Testis (tissue), 3 donors: ENCODE measurements around the gene PTPRN2. TPM values are rescaled to one million over a fixed set of nuclear protein-coding genes. Genes with fewer than 3 reads are reported as not detected.
"Not testable (repeated sequence)": the region's sequence is repeated elsewhere in the genome, so short reads cannot be mapped to it uniquely, and the experiment has no call there.

ENCODE experiments used
- DNase-seq: peaks from one replicate; pipeline ENCODE4 v3.0.0-alpha.2; 2019
- H3K27ac ChIP-seq, 2 donors: fragments of 200-600 bp; sonication (generic); one replicate each; pipeline ENCODE4 v1.5.1; 2019
- H3K27me3 ChIP-seq: fragments of 200-600 bp; sonication (generic); one replicate; pipeline ENCODE4 v1.5.1; 2019
- H3K36me3 ChIP-seq: fragments of 200-600 bp; sonication (generic); one replicate; pipeline ENCODE4 v1.5.1; 2017; ENCODE audit warnings: low read depth; ENCODE audit errors: missing control alignments
- H3K4me1 ChIP-seq: fragments of 200-600 bp; sonication (generic); one replicate; pipeline ENCODE4 v1.5.1; 2019
- H3K4me3 ChIP-seq, 2 donors: fragments of 200-600 bp; sonication (generic); one replicate each; pipeline ENCODE4 v1.5.1; 2017 to 2019
- H3K9me3 ChIP-seq: fragments of 200-600 bp; sonication (generic); one replicate; pipeline ENCODE4 v1.5.1; 2017
- POLR2A ChIP-seq: fragments of 450-650 bp; IDR thresholded peaks from one replicate; pipeline ENCODE4 v1.6.1; 2017; ENCODE audit warnings: antibody characterized with exemption, mild to moderate bottlenecking, moderate library complexity
- WGBS, 2 donors: methylation state at CpG; one replicate each; pipeline ENCODE4 v1.1.5; 2018; 5-methylcytosine and 5-hydroxymethylcytosine counted together
- intact Hi-C: fragments of 100-400 bp; cut with DNase I; formaldehyde crosslinking; loops from one replicate; pipeline ENCODE4 v1.15.1; 2023; ENCODE audit warnings: low total_unique reads
- polyA plus RNA-seq: library from polyadenylated mRNA; stranded (reverse); fragments of 350-450 nt; fragmentation: Illumina TruSeq; extraction: RNeasy Lipid Tissue Mini Kit (QIAGEN cat#74804); gene quantifications from one replicate; pipeline ENCODE4 v1.2.3, GENCODE V29; 2014; ENCODE audit warnings: low read depth, low replicate concordance; ENCODE audit not compliant: insufficient read depth
- total RNA-seq, 2 donors: library from RNA; depleted of rRNA; stranded (reverse); fragments of >200 nt; gene quantifications; one replicate each; pipeline ENCODE4 v1.2.3, GENCODE V29; 2016
- TF ChIP-seq, protein P1 (sequence below), 3 experiments: fragments of 450-650 bp in 2 of 3; fragments of 200-600 bp in 1 of 3; sonication (generic) in 1 of 3; IDR thresholded peaks; one replicate each; pipeline ENCODE4 v1.5.1; 2016 to 2019; ENCODE audit warnings: antibody characterized with exemption in 3 of 3, mild to moderate bottlenecking in 2 of 3, moderate library complexity in 1 of 3

Gene PTPRN2
- total and polyA plus RNA-seq, 3 donors from 2014 or later, result 9.3 to 10.8 (median 9.8) TPM

DNA sequence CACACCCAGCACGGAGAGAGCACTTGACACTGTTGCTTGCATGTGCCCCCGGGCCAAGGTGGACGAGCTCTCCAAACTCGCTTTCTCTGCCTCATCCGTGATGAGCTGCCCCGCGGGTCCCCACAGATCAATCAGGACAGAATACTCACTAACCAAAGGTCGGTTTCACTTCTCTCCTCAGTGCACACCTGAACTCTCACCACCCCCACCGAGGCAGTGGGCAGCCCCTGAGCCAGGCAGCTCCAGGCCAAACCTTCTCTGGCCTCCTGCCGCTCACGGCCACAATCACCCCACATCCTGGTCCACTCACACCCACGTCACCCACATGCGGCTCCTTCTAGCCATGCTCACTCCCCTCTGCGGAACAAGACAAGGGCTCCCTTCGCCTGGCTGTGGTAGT, 806.9 kb downstream of the PTPRN2 start:
- 94% methylated on average over 9 to 15 of the region's 15 CpGs for WGBS, 2 donors
- intact Hi-C loops, result no loop called here
- Histone ChIP-seq H3K4me1 (no peaks in the 10 kb centered on the region), H3K27ac (no peak overlapping the region), H3K27me3 (no peaks in the 10 kb centered on the region), H3K9me3 (no peaks in the 10 kb centered on the region), H3K4me3 (no peak overlapping the region), H3K36me3 (no peaks in the 10 kb centered on the region)
- TF ChIP-seq, protein P1, sequence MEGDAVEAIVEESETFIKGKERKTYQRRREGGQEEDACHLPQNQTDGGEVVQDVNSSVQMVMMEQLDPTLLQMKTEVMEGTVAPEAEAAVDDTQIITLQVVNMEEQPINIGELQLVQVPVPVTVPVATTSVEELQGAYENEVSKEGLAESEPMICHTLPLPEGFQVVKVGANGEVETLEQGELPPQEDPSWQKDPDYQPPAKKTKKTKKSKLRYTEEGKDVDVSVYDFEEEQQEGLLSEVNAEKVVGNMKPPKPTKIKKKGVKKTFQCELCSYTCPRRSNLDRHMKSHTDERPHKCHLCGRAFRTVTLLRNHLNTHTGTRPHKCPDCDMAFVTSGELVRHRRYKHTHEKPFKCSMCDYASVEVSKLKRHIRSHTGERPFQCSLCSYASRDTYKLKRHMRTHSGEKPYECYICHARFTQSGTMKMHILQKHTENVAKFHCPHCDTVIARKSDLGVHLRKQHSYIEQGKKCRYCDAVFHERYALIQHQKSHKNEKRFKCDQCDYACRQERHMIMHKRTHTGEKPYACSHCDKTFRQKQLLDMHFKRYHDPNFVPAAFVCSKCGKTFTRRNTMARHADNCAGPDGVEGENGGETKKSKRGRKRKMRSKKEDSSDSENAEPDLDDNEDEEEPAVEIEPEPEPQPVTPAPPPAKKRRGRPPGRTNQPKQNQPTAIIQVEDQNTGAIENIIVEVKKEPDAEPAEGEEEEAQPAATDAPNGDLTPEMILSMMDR (IDR thresholded peaks at IDR 0.05), result no peak
- no peak for TF ChIP-seq POLR2A
- no peak for DNase-seq

DNA sequence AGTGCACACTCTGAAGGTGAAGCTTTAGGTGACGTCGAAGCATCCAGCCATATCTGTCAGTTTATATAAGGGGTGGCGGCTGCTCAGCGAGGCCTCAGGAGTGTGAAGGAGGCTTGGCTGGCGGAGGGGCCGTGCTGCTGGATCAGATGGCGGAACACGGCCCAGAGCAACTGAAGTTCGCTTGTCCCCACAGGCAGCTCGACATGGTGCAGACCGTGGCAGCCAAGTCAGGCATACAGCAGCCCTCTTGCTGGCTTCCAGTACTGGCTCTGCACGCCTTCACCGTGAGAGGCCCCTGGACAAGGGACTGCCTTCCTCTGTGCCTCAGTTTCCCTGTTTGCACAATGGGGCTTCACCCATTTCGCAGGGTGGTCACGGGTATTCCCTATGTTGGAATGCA, 807.3 kb downstream of the PTPRN2 start:
- Histone ChIP-seq H3K4me3 (no peak overlapping the region), H3K36me3 (no peaks in the 10 kb centered on the region), H3K27ac (no peak overlapping the region), H3K4me1 (no peaks in the 10 kb centered on the region), H3K27me3 (no peaks in the 10 kb centered on the region), H3K9me3 (no peaks in the 10 kb centered on the region)
- DNase-seq, result no peak
- 91 to 92% methylated on average over 15 of the region's 15 CpGs for WGBS, 2 donors
- no peak for TF ChIP-seq POLR2A
- TF ChIP-seq, protein P1 (IDR thresholded peaks at IDR 0.05), result no peak
- intact Hi-C loops, result no loop called here

DNA sequence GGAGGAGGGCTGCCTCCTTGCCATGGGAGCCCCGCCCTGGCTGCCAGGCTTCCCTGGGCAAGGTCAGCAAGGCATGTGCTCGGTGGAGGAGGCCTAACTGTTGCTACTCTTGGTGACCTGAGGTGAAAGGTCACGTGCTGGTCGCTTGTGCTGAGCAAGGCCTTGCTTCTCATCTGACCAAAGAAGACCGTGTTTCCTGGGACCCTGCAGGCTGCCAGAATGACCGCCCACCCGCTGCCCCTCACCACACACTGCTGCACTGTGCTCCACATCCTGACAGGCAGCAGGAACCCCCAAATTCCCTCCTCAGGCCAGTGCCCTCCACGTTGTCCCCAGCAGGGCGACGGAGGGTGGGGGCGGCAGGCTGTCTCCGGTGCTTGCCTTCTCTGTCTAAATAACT, 808.4 kb downstream of the PTPRN2 start:
- TF ChIP-seq, protein P1 (IDR thresholded peaks at IDR 0.05), result no peak
- no peak for TF ChIP-seq POLR2A
- DNase-seq, result no peak
- no peaks in the 10 kb centered on the region for H3K27me3 ChIP-seq
- intact Hi-C loops, result no loop called here
- H3K4me1 ChIP-seq, result no peaks in the 10 kb centered on the region
- H3K27ac ChIP-seq, result no peak overlapping the region
- no peaks in the 10 kb centered on the region for H3K36me3 ChIP-seq
- no peaks in the 10 kb centered on the region for H3K9me3 ChIP-seq
- WGBS, 2 donors, result 67 to 81% methylated on average over 7 to 12 of the region's 12 CpGs
- no peak overlapping the region for H3K4me3 ChIP-seq

DNA sequence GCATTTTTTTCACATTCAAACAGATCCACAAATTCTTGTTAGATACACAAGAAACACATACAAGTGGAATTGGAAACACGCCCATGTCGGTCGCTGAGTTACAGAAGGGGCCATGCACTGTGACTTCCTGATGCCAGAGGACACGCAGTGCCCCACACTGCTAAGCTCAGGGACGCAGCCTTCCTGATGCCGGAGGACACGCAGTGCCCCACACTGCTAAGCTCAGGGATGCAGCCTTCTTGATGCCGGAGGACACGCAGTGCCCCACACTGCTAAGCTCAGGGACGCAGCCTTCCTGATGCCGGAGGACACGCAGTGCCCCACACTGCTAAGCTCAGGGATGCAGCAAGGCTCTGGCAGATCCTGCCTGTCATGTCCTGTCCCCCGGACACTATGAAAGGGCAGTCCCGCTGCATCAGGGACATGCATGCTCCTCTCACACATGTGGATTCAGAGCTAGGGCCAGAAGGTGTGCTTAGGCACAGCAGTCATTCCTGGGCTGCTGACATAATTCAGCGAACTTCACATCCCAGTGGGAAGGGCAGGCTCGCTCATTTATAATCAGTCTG, 810.3 kb downstream of the PTPRN2 start:
- DNase-seq, H3K4me3 ChIP-seq, H3K27ac ChIP-seq, H3K36me3 ChIP-seq, H3K4me1 ChIP-seq, intact Hi-C loops, H3K9me3 ChIP-seq, H3K27me3 ChIP-seq: not testable (repeated sequence)
- 54 to 67% methylated on average over 13 to 16 of the region's 16 CpGs for WGBS, 2 donors

DNA sequence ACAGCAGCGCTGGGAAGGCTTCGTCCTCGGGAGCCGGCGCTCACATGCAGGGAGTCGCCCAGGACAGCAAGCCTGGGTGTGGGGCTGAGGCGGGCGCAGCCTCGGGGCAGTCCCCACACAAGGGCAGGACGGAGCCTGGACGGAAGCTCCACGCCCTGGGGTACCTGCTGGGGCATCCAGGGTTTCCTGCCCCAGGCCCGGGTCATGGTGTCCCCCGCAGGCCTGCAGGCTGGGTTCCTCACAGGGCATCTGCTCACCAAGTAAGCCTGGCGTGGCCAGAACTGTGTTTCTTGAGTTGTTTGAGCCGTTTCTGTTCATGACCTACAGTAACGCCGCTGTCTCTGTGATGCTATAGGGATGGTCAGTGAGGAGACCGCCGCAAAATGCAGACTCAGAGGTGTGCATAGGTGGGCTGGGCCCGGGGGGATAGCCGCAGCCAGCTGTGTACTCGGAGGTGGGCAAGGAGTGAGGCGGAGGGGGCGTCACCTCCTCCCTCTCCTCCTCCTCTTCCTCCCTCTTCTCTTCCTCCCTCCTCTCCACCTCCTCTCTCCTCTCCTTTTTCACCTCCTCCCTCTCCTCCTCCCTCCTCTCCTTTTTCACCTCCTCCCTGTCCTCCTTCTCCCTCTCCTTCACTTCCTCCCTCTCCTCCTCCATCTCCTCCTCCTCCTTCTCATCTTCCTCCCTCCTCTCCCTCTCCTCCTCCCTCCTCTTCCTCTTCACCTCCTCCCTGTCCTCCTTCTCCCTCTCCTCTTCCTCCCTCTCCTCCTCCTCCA, 811.9 kb downstream of the PTPRN2 start:
- WGBS, 2 donors, result 80 to 85% methylated on average over 15 to 25 of the region's 25 CpGs
- H3K27me3 ChIP-seq, result no peaks in the 10 kb centered on the region

More for the DNA sequence above, 811.9 kb downstream of the PTPRN2 start:
- Histone ChIP-seq H3K4me3 (no peak overlapping the region), H3K9me3 (no peaks in the 10 kb centered on the region), H3K27ac (no peak overlapping the region), H3K4me1 (no peaks in the 10 kb centered on the region), H3K36me3 (no peaks in the 10 kb centered on the region)
- DNase-seq, result no peak
- intact Hi-C loops, result no loop called here
- no peak for TF ChIP-seq POLR2A
- TF ChIP-seq, protein P1 (IDR thresholded peaks at IDR 0.05), result no peak
